A549 (cell line): Measurements from ENCODE around the gene UVRAG. TPM values are rescaled to one million over a fixed set of nuclear protein-coding genes. Genes with fewer than 3 reads are reported as not detected.

Experiments used
- ATAC-seq, 2 experiments: fragments of 200-7000 bp in 1 of 2; fragments of >200 bp in 1 of 2; cut with Nextera tagmentation in 1 of 2; cut with Tn5 transposase in 1 of 2; 3 replicates each; pipeline versions ENCODE4 v1.8.0 to v1.9.1; 2018 to 2020; ENCODE audit warnings: mild to moderate bottlenecking in 1 of 2, moderate library complexity in 1 of 2
- CTCF ChIA-PET: fragments of 300-600 bp; sonication (Branson Sonifier 250); formaldehyde crosslinking; extraction: SDS; loops from one replicate; lab custom pipeline; 2021; ENCODE audit warnings: antibody characterized with exemption, inconsistent platforms; lab: Yijun Ruan, JAX
- POLR2A ChIA-PET: fragments of 350-600 bp; formaldehyde crosslinking; extraction: SDS; loops from one replicate; lab custom pipeline; 2021; ENCODE audit warnings: antibody characterized with exemption, inconsistent platforms; lab: Yijun Ruan, JAX
- DNase-seq, 2 experiments: peaks; one replicate each; pipeline versions ENCODE4 v3.0.0 to v3.0.0-alpha.2; 2011 to 2016; ENCODE audit warnings: low read depth in 1 of 2, low spot score in 1 of 2
- FAIRE-seq: peaks from 2 replicates; lab custom pipeline; 2011; peaks lifted over from hg19 to GRCh38; lab: Jason Lieb, UNC
- H3K27ac ChIP-seq, 2 experiments: fragments of >200 bp; sonication (Bioruptor Twin); formaldehyde crosslinking; 3 replicates each; pipeline ENCODE4 v1.5.1; 2016 to 2017
- H3K4me1 ChIP-seq: fragments of >200 bp; sonication (Bioruptor Twin); formaldehyde crosslinking; 3 replicates; pipeline ENCODE4 v1.6.1; 2016
- H3K4me2 ChIP-seq: fragments of >200 bp; sonication (Bioruptor Twin); formaldehyde crosslinking; 3 replicates; pipeline ENCODE4 v1.6.1; 2016
- H3K4me3 ChIP-seq: fragments of >200 bp; sonication (Bioruptor Twin); formaldehyde crosslinking; 3 replicates; pipeline ENCODE4 v1.5.1; 2016
- H3K9me3 ChIP-seq: fragments of >200 bp; sonication (Bioruptor Twin); formaldehyde crosslinking; 3 replicates; pipeline ENCODE4 v1.6.1; 2016
- CBX8 ChIP-seq: fragments of 200-600 bp; sonication (generic); IDR thresholded peaks from 2 replicates; pipeline ENCODE4 v1.6.1; 2016
- CHD2 ChIP-seq: fragments of 150-350 bp; IDR thresholded peaks from 2 replicates; pipeline ENCODE4 v1.6.1; 2014; ENCODE audit warnings: low read length; ENCODE audit not compliant: partially characterized antibody
- CHD4 ChIP-seq: fragments of 200-600 bp; sonication (generic); IDR thresholded peaks from 2 replicates; pipeline ENCODE4 v1.6.1; 2016; ENCODE audit warnings: antibody characterized with exemption, mild to moderate bottlenecking, borderline replicate concordance
- FOSL2 ChIP-seq, 2 experiments: fragments of 450-650 bp in 1 of 2; fragments of >200 bp in 1 of 2; sonication (Bioruptor Twin) in 1 of 2; formaldehyde crosslinking; IDR thresholded peaks; 2 replicates each; pipeline versions ENCODE4 v1.5.0 to v1.6.1; 2016 to 2020; ENCODE audit warnings: mild to moderate bottlenecking in 1 of 2, moderate library complexity in 1 of 2
- HOXB13 ChIP-seq: fragments of 250-450 bp; sonication (Bioruptor Pico); IDR thresholded peaks from 2 replicates; pipeline ENCODE4 v1.5.0; 2020; ENCODE audit warnings: low read depth, mild to moderate bottlenecking, moderate library complexity
- JUN ChIP-seq, 2 experiments: fragments of >200 bp; sonication (Bioruptor Twin); formaldehyde crosslinking; IDR thresholded peaks; 2 replicates in 1 of 2; 3 replicates in 1 of 2; pipeline ENCODE4 v1.6.1; 2016 to 2017
- MAFK ChIP-seq: fragments of 450-650 bp; IDR thresholded peaks from 2 replicates; pipeline ENCODE4 v1.6.1; 2014; ENCODE audit not compliant: partially characterized antibody
- MYC ChIP-seq: IDR thresholded peaks from 2 replicates; pipeline ENCODE4 v1.6.1; 2012; ENCODE audit warnings: mild to moderate bottlenecking, inconsistent platforms, low read length, improper control_type of control experiment, borderline replicate concordance
- NR3C1 ChIP-seq: fragments of >200 bp; sonication (Bioruptor Twin); formaldehyde crosslinking; IDR thresholded peaks from 3 replicates; pipeline ENCODE4 v1.6.1; 2017
- POLR2AphosphoS2 ChIP-seq: conservative IDR thresholded peaks from 2 replicates; pipeline ENCODE4 v1.6.1; 2012; ENCODE audit warnings: low read length, improper control_type of control experiment, inconsistent platforms
- RCOR1 ChIP-seq: fragments of 150-350 bp; IDR thresholded peaks from 2 replicates; pipeline ENCODE4 v1.6.1; 2014; ENCODE audit warnings: antibody characterized with exemption, low read length, low read depth
- RFX5 ChIP-seq: fragments of 450-650 bp; IDR thresholded peaks from 2 replicates; pipeline ENCODE4 v1.7.1; 2014; ENCODE audit warnings: antibody characterized with exemption, mild to moderate bottlenecking, moderate library complexity
- SREBF2 ChIP-seq: fragments of 450-650 bp; IDR thresholded peaks from 2 replicates; pipeline ENCODE4 v1.6.1; 2014; ENCODE audit warnings: mild to moderate bottlenecking, moderate library complexity
- WGBS: methylation state at CpG from one replicate; pipeline ENCODE4 v1.1.6; 2017; ENCODE audit errors: missing lambda C conversion rate; 5-methylcytosine and 5-hydroxymethylcytosine counted together
- polyA plus RNA-seq, 4 experiments: library from polyadenylated mRNA; depleted of rRNA in 3 of 4; stranded (reverse); fragments of >200 nt; fragmentation: RNase III in 1 of 4; extraction: RNeasy Plus Mini Kit Qiagen cat#74134 plus additional on column Dnase treatment in 1 of 4; gene quantifications; 2 replicates in 3 of 4; 3 replicates in 1 of 4; pipeline ENCODE4 v1.2.3, GENCODE V29; 2011 to 2017
- TF ChIP-seq, protein P1 (sequence below): fragments of 250-450 bp; sonication (Bioruptor Pico); IDR thresholded peaks from 2 replicates; pipeline ENCODE4 v1.5.0; 2020; ENCODE audit warnings: low read depth, mild to moderate bottlenecking, moderate library complexity
- TF ChIP-seq, protein P2 (sequence below): IDR thresholded peaks from 2 replicates; pipeline ENCODE4 v1.6.1; 2012; ENCODE audit warnings: low read depth, borderline replicate concordance
- TF ChIP-seq, protein P3 (sequence below): fragments of 200-600 bp; sonication (generic); IDR thresholded peaks from 2 replicates; pipeline ENCODE4 v1.6.1; 2016; ENCODE audit warnings: antibody characterized with exemption, mild to moderate bottlenecking, moderate library complexity

UVRAG gene
- polyA plus RNA-seq, 2 of the 4 experiments (the other 2 are of a cell fraction) = 6.1 to 14.1 TPM

DNA sequence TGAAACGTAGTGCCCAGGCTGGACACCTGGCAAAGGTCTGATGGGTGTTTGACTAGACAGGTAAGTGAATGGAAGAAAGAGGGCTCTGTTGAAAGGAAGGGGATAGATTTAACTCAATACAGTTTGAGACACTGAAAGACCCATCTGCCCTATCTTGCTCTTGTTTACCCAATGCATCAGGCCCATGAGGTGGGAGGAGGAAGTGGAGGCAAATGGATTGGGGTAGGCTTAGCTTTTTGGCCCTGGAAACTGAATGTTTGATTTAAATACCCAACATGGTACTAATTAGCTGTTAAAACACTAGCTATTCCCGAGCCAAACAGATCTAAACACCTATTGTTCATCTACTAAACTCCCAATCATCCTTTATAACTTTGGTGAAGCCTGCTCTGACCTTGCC is 3.5 kb upstream of the UVRAG start:
- ATAC-seq = no peak
- H3K4me1 ChIP-seq = peaks cover 12% of the 10 kb centered on the region; the same call in 2 of the 3 replicates
- no peak for FAIRE-seq
- H3K4me2 ChIP-seq = no peak overlapping the region
- CTCF ChIA-PET = interaction anchor here (0.6 to 3.7 kb wide), 5 partner anchors 9 to 341 kb away, joined by 3 to 20 read pairs (median 3); no protein-coding TSS in a partner anchor
- no peak overlapping the region for H3K4me3 ChIP-seq
- no peak for DNase-seq
- no peak for TF ChIP-seq HOXB13
- TF ChIP-seq RFX5 = no peak
- TF ChIP-seq, all 56 proteins: peak for 0
- POLR2A ChIA-PET = no interaction called here
- 33% methylated on average over 2 of the region's 2 CpGs for WGBS
- no peaks in the 10 kb centered on the region for H3K9me3 ChIP-seq
- H3K27ac ChIP-seq = no peak overlapping the region

GRCh38 chr11:75812542-75813040 is 2.4 kb upstream of the UVRAG start:
- Histone ChIP-seq H3K27ac (no peak overlapping the region), H3K9me3 (no peaks in the 10 kb centered on the region), H3K4me1 (peaks cover 18% of the 10 kb centered on the region; the same call in 2 of the 3 replicates), H3K4me2 (no peak overlapping the region), H3K4me3 (no peak overlapping the region)
- ChIA-PET CTCF (interaction anchor here (1.2 to 3.7 kb wide), 3 partner anchors 10 to 56 kb away, joined by 3 to 20 read pairs (median 11); no protein-coding TSS in a partner anchor), POLR2A (no interaction called here)
- ATAC-seq (no peak), DNase-seq (no peak), FAIRE-seq (no peak)
- TF ChIP-seq MAFK (no peak), JUN (IDR thresholded peaks at IDR 0.05) (no peak), MYC (no peak), CHD2 (no peak), NR3C1 (no peak), CHD4 (no peak), CBX8 (no peak), POLR2AphosphoS2 (no peak), FOSL2 (IDR thresholded peaks at IDR 0.05) (no peak), FOSL2 (CRISPR knock-in tag; IDR thresholded peaks at IDR 0.05) (no peak), RCOR1 (no peak)
- TF ChIP-seq, protein P1, sequence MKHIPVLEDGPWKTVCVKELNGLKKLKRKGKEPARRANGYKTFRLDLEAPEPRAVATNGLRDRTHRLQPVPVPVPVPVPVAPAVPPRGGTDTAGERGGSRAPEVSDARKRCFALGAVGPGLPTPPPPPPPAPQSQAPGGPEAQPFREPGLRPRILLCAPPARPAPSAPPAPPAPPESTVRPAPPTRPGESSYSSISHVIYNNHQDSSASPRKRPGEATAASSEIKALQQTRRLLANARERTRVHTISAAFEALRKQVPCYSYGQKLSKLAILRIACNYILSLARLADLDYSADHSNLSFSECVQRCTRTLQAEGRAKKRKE (CRISPR knock-in tag) = no peak
- TF ChIP-seq, protein P2, sequence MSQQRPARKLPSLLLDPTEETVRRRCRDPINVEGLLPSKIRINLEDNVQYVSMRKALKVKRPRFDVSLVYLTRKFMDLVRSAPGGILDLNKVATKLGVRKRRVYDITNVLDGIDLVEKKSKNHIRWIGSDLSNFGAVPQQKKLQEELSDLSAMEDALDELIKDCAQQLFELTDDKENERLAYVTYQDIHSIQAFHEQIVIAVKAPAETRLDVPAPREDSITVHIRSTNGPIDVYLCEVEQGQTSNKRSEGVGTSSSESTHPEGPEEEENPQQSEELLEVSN = no peak
- WGBS = 58% methylated on average over 2 of the region's 2 CpGs

GRCh38 chr11:75813124-75813523 is 1.9 kb upstream of the UVRAG start:
- H3K9me3 ChIP-seq = no peaks in the 10 kb centered on the region
- no peak for TF ChIP-seq SREBF2
- TF ChIP-seq, protein P3, sequence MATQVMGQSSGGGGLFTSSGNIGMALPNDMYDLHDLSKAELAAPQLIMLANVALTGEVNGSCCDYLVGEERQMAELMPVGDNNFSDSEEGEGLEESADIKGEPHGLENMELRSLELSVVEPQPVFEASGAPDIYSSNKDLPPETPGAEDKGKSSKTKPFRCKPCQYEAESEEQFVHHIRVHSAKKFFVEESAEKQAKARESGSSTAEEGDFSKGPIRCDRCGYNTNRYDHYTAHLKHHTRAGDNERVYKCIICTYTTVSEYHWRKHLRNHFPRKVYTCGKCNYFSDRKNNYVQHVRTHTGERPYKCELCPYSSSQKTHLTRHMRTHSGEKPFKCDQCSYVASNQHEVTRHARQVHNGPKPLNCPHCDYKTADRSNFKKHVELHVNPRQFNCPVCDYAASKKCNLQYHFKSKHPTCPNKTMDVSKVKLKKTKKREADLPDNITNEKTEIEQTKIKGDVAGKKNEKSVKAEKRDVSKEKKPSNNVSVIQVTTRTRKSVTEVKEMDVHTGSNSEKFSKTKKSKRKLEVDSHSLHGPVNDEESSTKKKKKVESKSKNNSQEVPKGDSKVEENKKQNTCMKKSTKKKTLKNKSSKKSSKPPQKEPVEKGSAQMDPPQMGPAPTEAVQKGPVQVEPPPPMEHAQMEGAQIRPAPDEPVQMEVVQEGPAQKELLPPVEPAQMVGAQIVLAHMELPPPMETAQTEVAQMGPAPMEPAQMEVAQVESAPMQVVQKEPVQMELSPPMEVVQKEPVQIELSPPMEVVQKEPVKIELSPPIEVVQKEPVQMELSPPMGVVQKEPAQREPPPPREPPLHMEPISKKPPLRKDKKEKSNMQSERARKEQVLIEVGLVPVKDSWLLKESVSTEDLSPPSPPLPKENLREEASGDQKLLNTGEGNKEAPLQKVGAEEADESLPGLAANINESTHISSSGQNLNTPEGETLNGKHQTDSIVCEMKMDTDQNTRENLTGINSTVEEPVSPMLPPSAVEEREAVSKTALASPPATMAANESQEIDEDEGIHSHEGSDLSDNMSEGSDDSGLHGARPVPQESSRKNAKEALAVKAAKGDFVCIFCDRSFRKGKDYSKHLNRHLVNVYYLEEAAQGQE = no peak
- DNase-seq (no peak), ATAC-seq (no peak), FAIRE-seq (no peak)
- no peak overlapping the region for H3K4me2 ChIP-seq
- ChIA-PET POLR2A (no interaction called here), CTCF (interaction anchor here (1.2 to 3.7 kb wide), 4 partner anchors 10 to 339 kb away, joined by 3 to 20 read pairs (median 6); no protein-coding TSS in a partner anchor)
- 75% methylated on average over 2 of the region's 2 CpGs for WGBS
- no peak overlapping the region for H3K4me3 ChIP-seq
- no peak overlapping the region for H3K27ac ChIP-seq
- H3K4me1 ChIP-seq = peaks cover 18% of the 10 kb centered on the region; the same call in 2 of the 3 replicates
